Muscle of back (tissue), 13 donors: ENCODE results near the gene ACAT1. TPM values are rescaled to one million over a fixed set of nuclear protein-coding genes. Genes with fewer than 3 reads are reported as not detected.
"Not testable (repeated sequence)": the region's sequence is repeated elsewhere in the genome, so short reads cannot be mapped to it uniquely, and the experiment has no call there.

Experiments used
- DNase-seq, 3 donors: peaks; one replicate each; pipeline versions ENCODE4 v3.0.0 to v3.0.0-alpha.2; 2013
- long read RNA-seq, 9 donors: transcript quantifications; one replicate each; lab custom pipeline, GENCODE V29; 2026
- polyA plus RNA-seq, 10 donors: library from polyadenylated mRNA; unstranded; fragments of 120-200 nt; gene quantifications; one replicate each; pipeline ENCODE4 v1.2.1, GENCODE V29; 2013; ENCODE audit not compliant: insufficient read length in 10 of 10

The ACAT1 gene
- 10 to 100 TPM; 49.3 to 85.6 (median 65.8) TPM for polyA plus RNA-seq
- long read RNA-seq, donor 1, transcript ACAT1-201 (12 exons, 1,761 nt) = major isoform, 18 of 32 reads
- long read RNA-seq, donor 1, partial matches to known transcripts = 12 of 32 reads
- long read RNA-seq, donor 1, other reads (novel, unspliced or antisense) = 0 of 32 reads
- long read RNA-seq, donor 2, transcript ACAT1-201 (12 exons, 1,761 nt) = major isoform, 20 of 32 reads
- long read RNA-seq, donor 2, partial matches to known transcripts = 10 of 32 reads
- long read RNA-seq, donor 2, other reads (novel, unspliced or antisense) = 0 of 32 reads
- long read RNA-seq, donor 3 = 0 reads
- long read RNA-seq, donor 4, transcript ACAT1-201 (12 exons, 1,761 nt) = major isoform, 15 of 16 reads
- long read RNA-seq, donor 4, partial matches to known transcripts = 0 of 16 reads
- long read RNA-seq, donor 4, other reads (novel, unspliced or antisense) = 0 of 16 reads
- long read RNA-seq, donor 5, transcript ACAT1-201 (12 exons, 1,761 nt) = major isoform, 13 of 25 reads
- long read RNA-seq, donor 5, partial matches to known transcripts = 9 of 25 reads
- long read RNA-seq, donor 5, other reads (novel, unspliced or antisense) = 0 of 25 reads
- long read RNA-seq, donor 6, transcript ACAT1-201 (12 exons, 1,761 nt) = major isoform, 23 of 26 reads
- long read RNA-seq, donor 6, partial matches to known transcripts = 0 of 26 reads
- long read RNA-seq, donor 6, other reads (novel, unspliced or antisense) = 0 of 26 reads
- long read RNA-seq, donor 7, transcript ACAT1-201 (12 exons, 1,761 nt) = major isoform, 9 of 13 reads
- long read RNA-seq, donor 7, partial matches to known transcripts = 0 of 13 reads
- long read RNA-seq, donor 7, other reads (novel, unspliced or antisense) = 0 of 13 reads
- long read RNA-seq, donor 8, transcript ACAT1-201 (12 exons, 1,761 nt) = major isoform, 12 of 14 reads
- long read RNA-seq, donor 8, partial matches to known transcripts = 0 of 14 reads
- long read RNA-seq, donor 8, other reads (novel, unspliced or antisense) = 0 of 14 reads
- long read RNA-seq, donor 9, partial matches to known transcripts = 0 of 1 reads
- long read RNA-seq, donor 9, other reads (novel, unspliced or antisense) = 0 of 1 reads

DNA sequence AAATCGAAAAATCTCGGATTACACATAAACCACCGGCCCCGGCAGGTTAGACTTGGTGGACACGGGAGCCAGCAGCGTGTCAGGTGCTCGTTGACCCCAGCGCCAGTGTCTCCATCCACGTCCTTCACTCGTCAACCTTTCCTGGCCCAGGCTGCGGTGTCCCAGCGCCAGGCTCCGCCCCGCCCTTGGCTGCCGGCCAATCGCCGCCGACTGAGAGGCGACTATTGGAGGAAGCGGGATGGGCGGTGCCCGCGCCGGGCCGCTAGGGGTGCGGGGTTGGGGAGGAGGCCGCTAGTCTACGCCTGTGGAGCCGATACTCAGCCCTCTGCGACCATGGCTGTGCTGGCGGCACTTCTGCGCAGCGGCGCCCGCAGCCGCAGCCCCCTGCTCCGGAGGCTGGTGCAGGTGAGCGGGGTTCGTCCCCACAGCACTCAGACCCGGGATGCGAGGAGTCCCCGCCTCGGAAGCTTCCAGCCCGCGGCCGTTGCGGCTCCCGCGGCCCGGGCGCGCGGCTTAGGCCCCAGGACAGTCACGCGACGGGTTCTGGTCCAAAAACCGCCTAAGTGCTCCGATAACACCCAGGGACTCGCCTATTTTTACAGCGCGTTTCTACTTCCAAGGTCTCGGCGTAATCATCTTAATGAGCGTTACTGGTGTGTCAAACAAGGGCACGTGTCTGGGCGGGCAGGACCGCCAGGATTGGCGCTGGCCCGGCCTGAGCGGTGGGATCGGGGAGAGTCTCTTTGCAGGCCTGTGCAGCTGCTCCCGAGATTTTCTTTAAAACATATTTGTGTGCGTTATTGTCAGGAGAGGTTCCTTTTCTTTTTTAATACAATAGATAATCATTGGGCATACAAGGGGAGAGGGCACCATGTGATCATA, at the start of gene ACAT1:
Gene ACAT1 (plus strand): TSS at position 294 of the 882 bp plus-strand sequence. CDS start 40 bp downstream, at position 334.
- DNase-seq = peak; percentile 91 to 98 (median 95)

DNA sequence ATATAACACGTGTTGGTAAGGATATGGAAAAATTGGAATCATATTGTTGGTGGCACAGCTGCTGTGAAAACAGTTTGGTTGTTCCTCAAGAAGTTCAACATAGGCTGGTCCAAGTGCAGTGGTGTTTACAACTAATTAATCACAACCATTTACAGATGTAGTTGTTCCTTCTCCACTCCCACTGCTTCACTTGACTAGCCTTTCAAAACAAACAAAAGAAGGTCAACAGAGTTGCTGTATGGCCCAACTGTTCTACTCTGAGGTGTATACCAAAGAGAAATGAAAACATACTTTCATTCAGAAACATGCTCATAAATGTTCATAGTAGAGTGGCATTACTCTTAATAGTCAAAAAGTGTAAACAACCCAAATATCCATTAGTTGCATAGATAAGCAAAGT, 36.6 kb upstream of the ACAT1 start:
- no peak for DNase-seq

DNA sequence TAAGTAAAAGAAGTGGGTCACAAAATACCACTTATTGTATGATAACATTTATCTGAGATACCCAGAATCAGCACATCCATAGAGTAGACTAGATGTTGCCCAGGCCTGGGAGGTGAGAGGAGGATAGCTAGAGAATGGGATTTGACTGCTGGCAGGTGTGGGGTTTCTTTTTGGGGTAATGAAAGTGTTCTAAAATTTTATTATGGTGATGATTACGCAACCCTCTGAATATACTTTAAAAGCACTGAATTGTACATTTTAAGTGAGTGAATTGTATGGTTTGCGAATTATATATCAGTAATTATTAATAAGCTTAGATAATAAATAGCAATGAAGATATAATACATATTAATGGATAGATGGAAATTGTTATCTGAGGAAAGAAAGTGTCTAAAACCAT, 35.7 kb upstream of the ACAT1 start:
- no peak for DNase-seq

DNA sequence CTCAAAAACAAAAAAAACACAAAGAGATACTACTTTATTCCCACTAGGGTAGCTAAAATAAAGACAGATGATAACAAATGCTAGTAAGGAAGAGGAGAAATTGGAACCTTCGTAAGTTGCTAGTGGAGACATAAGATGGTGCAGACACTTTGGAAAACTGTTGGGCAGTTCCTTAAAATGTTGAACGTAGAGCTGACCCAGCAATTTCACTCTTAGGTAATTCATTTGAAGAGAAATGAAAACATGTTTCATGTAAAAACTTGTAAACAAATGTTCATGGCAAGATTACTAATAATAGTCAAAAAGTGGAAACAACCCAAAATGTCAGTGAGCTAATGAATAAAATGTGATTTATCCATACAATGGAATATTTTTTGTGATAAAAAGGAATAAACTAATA, 29.2 kb upstream of the ACAT1 start:
- DNase-seq = no peak

DNA sequence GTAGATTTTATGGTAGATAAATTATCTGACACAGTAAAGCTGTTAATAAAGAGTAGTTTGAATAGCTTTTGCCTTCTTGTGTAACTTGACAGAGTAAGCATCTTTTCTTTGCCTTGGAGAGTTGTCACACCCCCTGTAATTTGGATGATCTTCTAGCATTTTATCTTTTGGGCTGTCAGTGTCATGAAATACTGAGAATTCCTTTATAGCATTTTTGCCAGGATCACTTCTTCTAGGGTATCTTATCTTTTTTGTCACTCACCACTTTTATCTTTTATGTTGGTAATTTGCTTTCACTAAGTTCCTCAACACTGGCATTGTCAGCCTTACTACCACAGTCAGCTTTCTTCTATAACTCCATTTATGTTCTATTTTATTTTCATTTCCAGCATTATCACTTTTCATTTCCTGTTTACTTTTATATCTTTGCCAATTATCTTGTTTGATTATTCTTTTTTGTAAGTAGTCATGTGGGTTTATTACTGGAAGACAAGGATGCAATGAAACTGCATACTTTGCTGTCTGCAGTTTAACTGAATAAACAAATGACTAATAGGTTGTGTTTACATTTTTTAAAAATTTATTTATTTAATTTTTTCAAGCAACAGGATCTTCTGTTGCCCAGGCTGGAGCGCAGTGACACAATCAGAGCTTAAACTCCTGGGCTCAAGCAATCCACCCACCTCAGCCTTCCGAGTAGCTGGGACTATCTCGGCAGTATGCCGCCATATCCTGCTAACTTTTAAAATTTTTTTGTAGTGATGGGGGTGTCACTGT, 28.1 kb upstream of the ACAT1 start:
- no peak for DNase-seq

DNA sequence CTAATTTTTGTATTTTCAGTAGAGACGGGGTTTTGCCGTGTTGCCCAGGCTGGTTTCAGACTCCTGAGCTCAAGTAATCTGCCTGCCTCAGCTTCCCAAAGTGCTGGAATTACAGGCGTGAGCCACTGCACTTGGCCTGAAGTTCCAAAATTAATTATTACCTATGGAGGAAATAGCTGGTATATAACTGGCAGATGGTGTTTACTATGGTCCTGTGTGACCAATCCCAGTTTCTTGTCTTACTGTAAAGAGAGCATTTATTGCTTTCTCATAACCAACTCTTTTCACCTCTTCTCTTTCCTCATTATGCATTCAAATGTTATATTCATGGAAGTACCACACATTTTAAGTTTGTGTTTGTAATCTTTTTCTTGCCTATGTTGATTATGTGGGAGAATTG, 24.2 kb upstream of the ACAT1 start:
- DNase-seq = no peak

DNA sequence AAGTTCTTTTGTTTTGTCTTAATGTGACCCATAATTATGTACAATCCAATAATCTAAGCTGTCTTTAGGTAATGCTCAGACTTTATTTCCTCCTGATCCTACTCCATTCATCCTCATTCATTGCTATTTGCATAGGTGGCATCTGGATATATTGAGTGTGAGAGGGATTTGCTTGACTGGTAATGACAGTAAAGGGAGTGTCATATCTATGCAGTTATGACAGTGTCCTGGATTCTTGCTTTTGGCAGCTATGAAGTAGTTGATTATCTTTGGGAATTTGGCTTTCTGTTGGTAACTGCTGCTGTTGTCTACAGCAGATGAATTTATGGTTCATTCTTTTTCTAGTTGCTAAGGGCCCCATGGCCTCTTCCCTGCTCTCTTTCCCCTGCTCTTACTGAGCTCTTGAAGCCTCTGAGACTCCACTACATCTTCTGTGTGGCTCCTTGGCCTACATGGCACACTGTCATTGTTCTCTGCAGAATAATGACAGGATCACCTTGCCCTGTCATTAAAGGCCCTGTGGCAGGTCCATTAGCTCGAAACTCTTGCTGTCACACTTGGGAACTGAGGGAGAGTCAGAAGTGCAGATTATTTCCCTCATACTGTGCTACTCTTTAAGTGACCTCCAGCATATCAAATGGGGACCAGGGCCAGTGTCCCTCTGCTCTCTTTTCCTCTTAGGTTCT, 20.1 kb upstream of the ACAT1 start:
- DNase-seq = no peak

DNA sequence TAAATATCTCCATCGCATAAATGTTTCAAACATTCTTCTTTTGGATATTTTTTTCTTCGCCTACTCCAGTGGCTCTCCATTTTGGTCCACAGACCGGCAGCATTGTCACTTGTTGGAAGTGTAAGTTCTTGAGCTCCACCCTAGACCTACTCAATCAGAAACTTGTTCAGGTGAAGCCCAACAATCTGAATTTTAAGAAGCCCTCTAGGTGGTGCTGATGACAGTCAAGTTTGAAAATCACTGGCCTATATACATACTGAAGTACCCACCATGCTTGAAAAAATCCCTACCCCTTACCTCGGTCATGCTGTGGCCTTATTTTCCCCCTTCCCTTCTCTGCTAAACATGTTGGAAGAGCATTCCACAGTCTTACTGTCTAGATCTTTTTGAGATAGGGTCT, 10.2 kb upstream of the ACAT1 start:
- DNase-seq = no peak

DNA sequence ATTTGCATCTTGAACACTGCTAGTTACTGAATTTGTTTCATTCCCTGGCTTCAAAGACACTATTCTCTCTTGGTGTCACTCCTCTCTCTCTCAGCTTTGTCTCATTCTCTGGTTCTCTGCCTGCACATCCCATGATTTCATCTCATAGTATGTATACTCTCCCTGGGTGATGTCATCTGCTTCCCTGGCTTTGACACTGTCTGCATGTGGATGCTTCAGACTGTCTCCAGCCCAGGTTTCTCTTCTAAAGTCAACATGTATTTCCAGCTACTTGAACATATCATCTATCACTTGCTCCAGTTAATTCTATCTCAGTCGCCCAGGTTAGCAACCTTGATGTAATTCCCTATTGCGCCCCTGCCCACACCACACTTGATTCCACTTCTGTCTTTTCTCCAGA, 9.3 kb upstream of the ACAT1 start:
- DNase-seq = no peak

DNA sequence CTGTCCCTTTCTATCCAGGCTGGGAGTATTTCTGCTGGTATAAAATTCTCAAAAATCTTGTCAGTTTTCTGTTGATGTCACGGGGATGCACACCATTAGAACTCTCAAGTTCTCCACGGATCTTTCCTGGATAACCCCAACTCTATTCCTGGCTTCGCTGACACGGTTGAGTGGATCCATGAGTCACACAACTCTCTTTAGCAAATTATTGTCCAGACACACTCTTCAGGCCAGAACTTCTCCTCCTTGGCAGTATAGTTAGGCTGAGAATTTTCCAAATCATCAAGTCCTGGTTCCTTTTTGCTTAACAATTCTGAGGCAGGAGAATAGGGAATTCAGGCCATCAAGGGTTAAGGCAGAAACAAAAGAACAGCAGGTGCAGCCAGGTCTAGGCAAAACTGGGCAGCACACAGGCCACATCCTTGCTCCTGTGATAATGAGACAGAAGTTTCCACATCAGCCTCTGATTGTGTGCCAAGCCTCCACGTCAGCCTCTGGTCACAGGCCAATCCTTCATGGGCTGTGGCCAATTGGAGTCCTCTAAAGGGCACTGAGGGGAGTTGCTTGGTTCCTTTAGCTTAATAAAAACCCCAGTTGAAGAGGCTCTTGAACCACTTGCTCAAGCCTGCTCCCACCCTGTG, 5.7 kb upstream of the ACAT1 start:
- peak; percentile 69 to 85 (median 76) for DNase-seq

DNA sequence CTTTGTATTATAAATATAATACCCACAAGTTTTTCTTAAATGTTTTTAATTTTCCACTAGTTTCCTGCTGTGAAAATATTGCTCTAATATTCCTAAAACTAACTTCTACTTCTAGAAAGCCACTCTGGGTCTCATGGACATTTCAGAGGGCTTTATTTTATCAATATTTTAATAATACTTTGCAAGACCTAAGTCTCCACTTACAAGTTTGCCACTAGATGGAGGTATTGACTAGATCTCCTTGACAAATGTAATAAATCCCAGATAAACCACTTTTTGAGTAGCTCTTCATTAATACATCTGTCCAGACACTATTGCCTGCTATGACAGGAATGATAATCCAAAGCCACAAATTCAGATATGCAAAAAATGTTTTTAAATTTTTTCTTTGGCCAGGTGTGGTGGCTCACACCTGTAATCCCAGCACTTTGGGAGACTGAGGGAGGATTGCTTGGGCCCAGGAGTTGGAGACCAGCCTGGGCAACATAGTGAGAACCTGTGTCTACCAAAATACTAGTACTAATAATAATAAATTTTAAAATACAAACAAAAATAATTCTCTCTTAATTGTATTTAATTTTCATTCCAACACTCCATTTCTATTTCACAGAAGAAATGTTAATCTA, 3.5 kb upstream of the ACAT1 start:
- DNase-seq = peak in 2 of 3 donors; percentile 33 to 63

DNA sequence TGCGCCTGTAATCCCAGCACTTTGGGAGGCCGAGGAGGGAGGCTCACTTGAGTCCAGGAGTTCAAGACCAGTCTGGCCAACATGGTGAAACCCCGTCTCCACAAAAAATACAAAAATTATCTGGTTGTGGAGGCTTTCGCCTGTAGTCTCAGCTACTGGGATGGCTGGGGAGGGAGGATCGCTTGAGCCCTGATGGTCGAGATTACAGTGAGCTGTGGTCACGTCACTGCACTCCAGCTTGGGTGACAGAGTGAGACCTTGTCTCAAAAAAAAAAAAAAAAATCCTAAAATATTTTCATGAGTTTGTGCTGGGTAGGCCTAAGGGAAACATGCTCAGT, 462 bp upstream of the ACAT1 start:
- not testable (repeated sequence) for DNase-seq

DNA sequence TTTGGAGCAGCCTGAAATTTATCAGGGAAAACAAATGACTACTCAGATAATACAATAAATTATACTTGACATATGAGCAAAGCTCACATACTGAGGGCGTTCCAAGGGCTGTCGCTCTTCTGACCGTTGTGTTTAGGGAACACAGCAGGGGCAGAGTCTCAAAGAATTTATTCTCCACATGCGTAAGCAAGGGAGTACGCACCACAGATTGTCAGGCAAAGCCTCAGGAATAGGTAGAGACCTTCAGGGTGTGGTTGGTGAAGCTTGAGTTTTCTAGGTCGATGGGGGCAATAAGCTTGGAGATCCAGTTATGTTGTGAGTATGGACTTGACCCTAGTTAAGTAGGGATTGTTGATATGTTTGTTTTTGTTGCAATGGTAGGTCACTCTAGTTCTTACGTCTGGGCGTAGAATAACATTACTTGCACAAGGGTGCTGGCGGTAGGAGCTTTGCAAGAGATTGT, 830 bp downstream of the ACAT1 start:
- DNase-seq = no peak

DNA sequence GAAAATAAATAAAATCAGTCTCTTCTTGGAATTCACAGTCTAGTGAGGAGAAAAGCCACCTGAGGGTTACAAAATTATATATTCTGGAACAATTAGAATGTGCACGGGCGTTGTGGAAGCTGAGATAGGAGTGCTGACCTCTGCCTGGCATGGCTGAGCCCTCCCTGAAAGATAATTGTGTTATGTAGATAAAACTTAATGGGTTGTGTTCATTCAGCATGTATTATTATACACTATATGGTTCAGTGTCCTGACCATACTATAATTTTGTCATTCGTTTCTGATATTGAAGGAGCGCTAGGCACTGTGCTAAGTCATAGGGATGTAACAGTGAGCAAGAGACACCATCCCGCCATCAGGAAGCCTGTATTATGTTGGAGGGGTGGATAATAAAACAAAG, 3.7 kb downstream of the ACAT1 start:
- DNase-seq = no peak

DNA sequence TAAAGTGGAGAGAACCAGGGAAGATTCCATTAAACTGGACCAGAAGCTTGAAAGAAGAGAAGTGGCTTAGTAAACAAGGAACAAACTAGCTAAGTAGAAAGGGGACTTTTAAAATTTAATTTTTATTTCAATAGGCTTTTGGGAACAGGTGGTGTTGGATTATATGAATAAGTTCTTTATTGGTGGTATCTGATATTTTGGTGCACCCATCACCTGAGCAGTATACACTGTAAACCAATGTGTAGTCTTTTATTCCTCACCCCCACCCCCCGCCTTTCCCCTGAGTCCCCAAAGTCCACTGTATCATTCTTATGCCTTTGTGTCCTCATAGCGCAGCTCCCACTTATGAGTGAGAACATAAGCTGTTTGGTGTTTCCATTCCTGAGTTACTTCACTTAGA, 7.4 kb downstream of the ACAT1 start:
- no peak for DNase-seq

DNA sequence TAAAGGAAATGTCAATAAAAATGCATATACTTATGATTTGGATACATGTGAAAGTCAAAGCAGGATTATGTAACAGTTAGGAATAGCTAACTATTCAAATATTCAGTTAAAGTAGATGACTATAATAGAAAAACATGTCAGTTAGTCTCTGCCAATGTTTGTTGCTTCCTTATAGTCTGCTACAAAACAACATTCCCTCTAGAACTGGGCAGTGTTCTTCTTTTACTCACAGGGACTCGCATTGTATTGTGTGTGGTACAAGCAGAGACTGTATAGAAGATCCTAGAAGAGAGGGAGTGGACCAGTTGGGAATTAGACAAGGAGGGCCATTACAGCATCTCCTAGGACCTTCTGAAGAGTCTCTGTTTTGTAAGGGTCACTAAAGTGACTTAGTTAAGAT, 10.6 kb downstream of the ACAT1 start:
- DNase-seq = no peak

DNA sequence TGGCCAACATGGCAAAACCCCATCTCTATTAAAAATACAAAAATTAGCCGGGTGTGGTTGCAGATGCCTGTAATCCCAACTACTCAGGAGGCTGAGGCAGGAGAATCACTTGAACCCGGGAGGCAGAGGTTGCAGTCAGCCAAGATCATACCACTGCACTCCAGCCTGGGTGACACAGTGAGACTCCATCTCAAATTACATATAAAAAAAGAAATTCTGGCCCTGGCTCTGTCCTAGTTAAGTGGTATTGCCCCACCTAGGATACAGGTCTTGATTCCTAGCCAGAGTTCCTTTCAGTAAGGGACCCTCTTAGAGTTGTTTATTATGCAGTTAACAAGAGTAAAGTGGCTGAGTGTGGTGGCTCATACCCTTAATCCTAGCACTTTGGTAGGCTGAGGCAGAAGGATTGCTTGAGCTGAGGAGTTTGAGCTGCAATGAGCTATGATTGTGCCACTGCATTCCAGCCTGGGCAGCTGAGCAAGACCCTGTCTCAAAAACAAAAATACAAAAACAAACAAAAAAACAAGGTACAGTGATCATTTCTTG, 11.7 kb downstream of the ACAT1 start:
- DNase-seq = not testable (repeated sequence)

DNA sequence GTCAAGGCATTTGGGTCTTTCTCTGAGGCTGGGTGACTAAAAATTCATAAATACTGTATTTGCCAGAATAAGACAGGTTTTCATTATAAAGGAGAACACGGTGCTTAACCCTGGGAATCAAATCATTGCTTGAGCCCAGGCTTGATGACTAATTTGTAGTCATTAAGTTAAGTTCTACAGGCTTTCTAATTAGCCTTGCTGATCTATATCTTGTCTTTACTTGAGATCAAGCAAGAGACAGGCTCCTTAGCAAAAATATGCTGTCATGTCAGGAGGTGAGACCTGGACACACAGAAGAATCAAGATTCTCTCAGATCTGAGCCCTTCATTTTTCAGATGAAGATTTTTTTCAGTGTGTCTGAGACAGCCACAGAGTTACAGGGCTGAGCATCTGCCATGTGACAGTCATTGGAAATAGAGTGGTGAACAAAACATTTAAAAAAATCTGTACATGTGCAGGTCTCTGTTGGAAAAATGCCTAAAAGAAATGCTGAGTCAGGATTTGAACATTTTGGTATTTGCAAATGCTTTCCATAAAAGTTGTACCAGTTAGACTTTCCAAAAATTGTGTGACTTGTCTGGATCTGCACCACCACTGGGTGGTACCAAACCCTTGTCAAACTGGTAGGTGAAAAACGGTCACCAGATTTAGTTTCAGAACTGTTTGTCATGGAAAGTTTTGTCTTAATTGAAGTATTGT, 14.6 kb downstream of the ACAT1 start:
- DNase-seq = no peak
